ENCODE results near the gene SERPINA4.

Gene SERPINA4

GRCh38 chr14:94542811-94543440 lies 18.3 kb upstream of the SERPINA4 start:
- no peak for DNase-seq

GRCh38 chr14:94543449-94544124 lies 17.7 kb upstream of the SERPINA4 start:
- no peak for DNase-seq

- DNase-seq, result no peak
Observed at GRCh38 chr14:94544726-94545125, 16.5 kb upstream of the SERPINA4 start.

GRCh38 chr14:94545131-94545841 lies 16.0 kb upstream of the SERPINA4 start:
- DNase-seq, result no peak

GRCh38 chr14:94547151-94547680 lies 14.0 kb upstream of the SERPINA4 start:
- no peak for DNase-seq

GRCh38 chr14:94547726-94548125 lies 13.5 kb upstream of the SERPINA4 start:
- DNase-seq, result no peak

GRCh38 chr14:94548131-94548998 lies 12.9 kb upstream of the SERPINA4 start:
- DNase-seq, result no peak

- DNase-seq, result no peak
Observed at GRCh38 chr14:94548999-94549985, 11.9 kb upstream of the SERPINA4 start.

- no peak for DNase-seq
Observed at GRCh38 chr14:94550041-94550440, 11.2 kb upstream of the SERPINA4 start.

- no peak for DNase-seq
Observed at GRCh38 chr14:94555991-94556390, 5.3 kb upstream of the SERPINA4 start.

GRCh38 chr14:94557327-94557726 lies 3.9 kb upstream of the SERPINA4 start:
- DNase-seq, result no peak

- no peak for DNase-seq
Observed at GRCh38 chr14:94558842-94559241, 2.4 kb upstream of the SERPINA4 start.

GRCh38 chr14:94559638-94560290 lies 1.5 kb upstream of the SERPINA4 start:
- no peak for DNase-seq

- DNase-seq, result no peak
Observed at GRCh38 chr14:94560291-94560665, 964 bp upstream of the SERPINA4 start.

GRCh38 chr14:94561656-94562010 lies 391 bp downstream of the SERPINA4 start:
- DNase-seq, result no peak

- no peak for DNase-seq
Observed at GRCh38 chr14:94562022-94562421, 780 bp downstream of the SERPINA4 start.

GRCh38 chr14:94562941-94563883 lies 2.0 kb downstream of the SERPINA4 start:
- DNase-seq, result no peak

GRCh38 chr14:94564381-94564780 lies 3.1 kb downstream of the SERPINA4 start:
- no peak for DNase-seq

GRCh38 chr14:94568186-94568585 lies 6.9 kb downstream of the SERPINA4 start:
- no peak for DNase-seq

Measured in central memory CD4-positive, alpha-beta T cell (primary cell).